GM23338 (cell line): ENCODE results near the gene ZEB1. TPM values are rescaled to one million over a fixed set of nuclear protein-coding genes. Genes with fewer than 3 reads are reported as not detected.

ENCODE experiments used
- ATAC-seq: fragments of 200-7000 bp; cut with Tn5 transposase; 3 replicates; pipeline ENCODE4 v1.9.1; 2020
- DNase-seq: peaks from one replicate; pipeline ENCODE4 v3.0.0-alpha.2; 2015; ENCODE audit warnings: low spot score
- H2AFZ ChIP-seq: fragments of 200-600 bp; sonication (generic); 2 replicates; pipeline ENCODE4 v1.8.0; 2016; ENCODE audit warnings: antibody characterized with exemption, mild to moderate bottlenecking, moderate library complexity
- H3F3A ChIP-seq: fragments of 200-600 bp; sonication (generic); replicated peaks from 2 replicates; pipeline ENCODE4 v1.8.0; 2017; ENCODE audit warnings: antibody characterized with exemption, mixed run types, low read depth
- H3K27ac ChIP-seq: fragments of 200-600 bp; sonication (generic); 2 replicates; pipeline ENCODE4 v1.6.1; 2016; ENCODE audit warnings: low read depth
- H3K27me3 ChIP-seq: fragments of 200-600 bp; sonication (generic); 2 replicates; pipeline ENCODE4 v1.8.0; 2016; ENCODE audit warnings: mild to moderate bottlenecking, mixed run types, moderate library complexity; ENCODE audit not compliant: insufficient read depth
- H3K36me3 ChIP-seq: fragments of 200-600 bp; sonication (generic); 2 replicates; pipeline ENCODE4 v1.8.0; 2016; ENCODE audit warnings: mild to moderate bottlenecking; ENCODE audit not compliant: insufficient read depth
- H3K4me1 ChIP-seq: fragments of 200-600 bp; sonication (generic); 2 replicates; pipeline ENCODE4 v1.8.0; 2016; ENCODE audit warnings: mild to moderate bottlenecking, moderate library complexity; ENCODE audit not compliant: insufficient read depth
- H3K4me2 ChIP-seq: fragments of 200-600 bp; sonication (generic); 2 replicates; pipeline ENCODE4 v1.7.1; 2017; ENCODE audit warnings: mixed run types
- H3K4me3 ChIP-seq: fragments of 200-600 bp; sonication (generic); 2 replicates; pipeline ENCODE4 v1.6.1; 2016; ENCODE audit warnings: mixed run types
- H3K79me2 ChIP-seq: fragments of 200-600 bp; sonication (generic); replicated peaks from 2 replicates; pipeline ENCODE4 v1.8.0; 2017; ENCODE audit warnings: mild to moderate bottlenecking; ENCODE audit not compliant: insufficient read depth
- H3K9me2 ChIP-seq: fragments of 200-600 bp; sonication (generic); 2 replicates; pipeline ENCODE4 v1.8.0; 2017; ENCODE audit not compliant: insufficient read depth
- H4K20me1 ChIP-seq: fragments of 200-600 bp; sonication (generic); replicated peaks from 2 replicates; pipeline ENCODE4 v1.8.0; 2017; ENCODE audit warnings: mild to moderate bottlenecking; ENCODE audit not compliant: insufficient read depth
- H3K27ac Mint-ChIP-seq: 2 replicates; pipeline ENCODE4 v1.8.0; 2020; ENCODE audit warnings: inconsistent platforms, mild to moderate bottlenecking, moderate library complexity, mixed read lengths
- H3K27me3 Mint-ChIP-seq: 3 replicates; pipeline ENCODE4 v1.8.0; 2022; ENCODE audit warnings: low read depth, mild to moderate bottlenecking, moderate library complexity, mixed read lengths, inconsistent platforms; ENCODE audit not compliant: insufficient read depth, poor library complexity
- H3K36me3 Mint-ChIP-seq: 3 replicates; pipeline ENCODE4 v1.8.0; 2021; ENCODE audit warnings: low read depth, mild to moderate bottlenecking, inconsistent platforms, moderate library complexity, mixed read lengths
- H3K4me1 Mint-ChIP-seq: 3 replicates; pipeline ENCODE4 v1.8.0; 2020; ENCODE audit warnings: mild to moderate bottlenecking, inconsistent platforms, mixed read lengths
- H3K4me3 Mint-ChIP-seq: 3 replicates; pipeline ENCODE4 v1.8.0; 2021; ENCODE audit warnings: moderate library complexity, mild to moderate bottlenecking, inconsistent platforms, mixed read lengths
- H3K9me3 Mint-ChIP-seq: 3 replicates; pipeline ENCODE4 v1.8.0; 2020; ENCODE audit warnings: moderate library complexity, mild to moderate bottlenecking, inconsistent platforms, mixed read lengths
- CREB1 ChIP-seq: fragments of 250-450 bp; sonication (Bioruptor Pico); IDR thresholded peaks from 2 replicates; pipeline ENCODE4 v1.5.0; 2020; ENCODE audit warnings: low read depth, mild to moderate bottlenecking, moderate library complexity
- EZH2 ChIP-seq: fragments of 200-600 bp; sonication (generic); IDR thresholded peaks from one replicate; pipeline ENCODE4 v1.8.0; 2017; ENCODE audit warnings: antibody characterized with exemption, mild to moderate bottlenecking, low read depth; ENCODE audit not compliant: unreplicated experiment
- EZH2phosphoT487 ChIP-seq: fragments of 200-600 bp; sonication (generic); IDR thresholded peaks from one replicate; pipeline ENCODE4 v1.8.1; 2018; ENCODE audit warnings: antibody characterized with exemption; ENCODE audit not compliant: unreplicated experiment
- NANOG ChIP-seq: IDR thresholded peaks from 2 replicates; pipeline ENCODE4 v1.6.1; 2016; ENCODE audit warnings: antibody characterized with exemption, borderline replicate concordance
- POLR2AphosphoS5 ChIP-seq: IDR thresholded peaks from 2 replicates; pipeline ENCODE4 v1.6.1; 2016; ENCODE audit warnings: antibody characterized with exemption, low read depth
- STAT1 ChIP-seq: IDR thresholded peaks from one replicate; pipeline ENCODE4 v1.6.1; 2016; ENCODE audit warnings: antibody characterized with exemption; ENCODE audit not compliant: unreplicated experiment
- polyA plus RNA-seq: library from polyadenylated mRNA; unstranded; fragments of >200 nt; fragmentation: Nextera tagmentation; extraction: Ambion mirVana; gene quantifications from 2 replicates; pipeline ENCODE4 v1.2.1, GENCODE V29; 2016
- total RNA-seq: library from RNA; depleted of rRNA; stranded (reverse); fragments of >200 nt; shearing (Covaris generic); gene quantifications from 2 replicates; pipeline ENCODE4 v1.2.3, GENCODE V29; 2014
- TF ChIP-seq, protein P1 (sequence below): fragments of 250-450 bp; sonication (Bioruptor Pico); IDR thresholded peaks from 2 replicates; pipeline ENCODE4 v1.5.0; 2020; ENCODE audit warnings: mild to moderate bottlenecking, moderate library complexity
- TF ChIP-seq, protein P2 (sequence below): IDR thresholded peaks from one replicate; pipeline ENCODE4 v1.6.1; 2018; ENCODE audit warnings: antibody characterized with exemption; ENCODE audit not compliant: unreplicated experiment

The ZEB1 gene
- total and polyA plus RNA-seq, 2 experiments from 2014 or later, result 0.16 to 0.45 TPM

- Mint-ChIP-seq H3K27me3 (no peaks in the 10 kb centered on the region), H3K4me1 (peaks cover 10% of the 10 kb centered on the region), H3K36me3 (no peaks in the 10 kb centered on the region), H3K9me3 (no peaks in the 10 kb centered on the region), H3K27ac (no peak overlapping the region), H3K4me3 (no peak overlapping the region)
- peaks cover 10% of the 10 kb centered on the region; the same call in 1 of the 2 replicates for H3K4me1 ChIP-seq
- no peak overlapping the region for H2AFZ ChIP-seq
- H3K27ac ChIP-seq, result no peak overlapping the region
- ATAC-seq, result no peak
- H3K9me2 ChIP-seq, result 0 out of 2 replicates have a peak, but pooled peaks cover 2% of the 10 kb centered on the region
- H3F3A ChIP-seq, result no peaks in the 10 kb centered on the region
- TF ChIP-seq, protein P1, sequence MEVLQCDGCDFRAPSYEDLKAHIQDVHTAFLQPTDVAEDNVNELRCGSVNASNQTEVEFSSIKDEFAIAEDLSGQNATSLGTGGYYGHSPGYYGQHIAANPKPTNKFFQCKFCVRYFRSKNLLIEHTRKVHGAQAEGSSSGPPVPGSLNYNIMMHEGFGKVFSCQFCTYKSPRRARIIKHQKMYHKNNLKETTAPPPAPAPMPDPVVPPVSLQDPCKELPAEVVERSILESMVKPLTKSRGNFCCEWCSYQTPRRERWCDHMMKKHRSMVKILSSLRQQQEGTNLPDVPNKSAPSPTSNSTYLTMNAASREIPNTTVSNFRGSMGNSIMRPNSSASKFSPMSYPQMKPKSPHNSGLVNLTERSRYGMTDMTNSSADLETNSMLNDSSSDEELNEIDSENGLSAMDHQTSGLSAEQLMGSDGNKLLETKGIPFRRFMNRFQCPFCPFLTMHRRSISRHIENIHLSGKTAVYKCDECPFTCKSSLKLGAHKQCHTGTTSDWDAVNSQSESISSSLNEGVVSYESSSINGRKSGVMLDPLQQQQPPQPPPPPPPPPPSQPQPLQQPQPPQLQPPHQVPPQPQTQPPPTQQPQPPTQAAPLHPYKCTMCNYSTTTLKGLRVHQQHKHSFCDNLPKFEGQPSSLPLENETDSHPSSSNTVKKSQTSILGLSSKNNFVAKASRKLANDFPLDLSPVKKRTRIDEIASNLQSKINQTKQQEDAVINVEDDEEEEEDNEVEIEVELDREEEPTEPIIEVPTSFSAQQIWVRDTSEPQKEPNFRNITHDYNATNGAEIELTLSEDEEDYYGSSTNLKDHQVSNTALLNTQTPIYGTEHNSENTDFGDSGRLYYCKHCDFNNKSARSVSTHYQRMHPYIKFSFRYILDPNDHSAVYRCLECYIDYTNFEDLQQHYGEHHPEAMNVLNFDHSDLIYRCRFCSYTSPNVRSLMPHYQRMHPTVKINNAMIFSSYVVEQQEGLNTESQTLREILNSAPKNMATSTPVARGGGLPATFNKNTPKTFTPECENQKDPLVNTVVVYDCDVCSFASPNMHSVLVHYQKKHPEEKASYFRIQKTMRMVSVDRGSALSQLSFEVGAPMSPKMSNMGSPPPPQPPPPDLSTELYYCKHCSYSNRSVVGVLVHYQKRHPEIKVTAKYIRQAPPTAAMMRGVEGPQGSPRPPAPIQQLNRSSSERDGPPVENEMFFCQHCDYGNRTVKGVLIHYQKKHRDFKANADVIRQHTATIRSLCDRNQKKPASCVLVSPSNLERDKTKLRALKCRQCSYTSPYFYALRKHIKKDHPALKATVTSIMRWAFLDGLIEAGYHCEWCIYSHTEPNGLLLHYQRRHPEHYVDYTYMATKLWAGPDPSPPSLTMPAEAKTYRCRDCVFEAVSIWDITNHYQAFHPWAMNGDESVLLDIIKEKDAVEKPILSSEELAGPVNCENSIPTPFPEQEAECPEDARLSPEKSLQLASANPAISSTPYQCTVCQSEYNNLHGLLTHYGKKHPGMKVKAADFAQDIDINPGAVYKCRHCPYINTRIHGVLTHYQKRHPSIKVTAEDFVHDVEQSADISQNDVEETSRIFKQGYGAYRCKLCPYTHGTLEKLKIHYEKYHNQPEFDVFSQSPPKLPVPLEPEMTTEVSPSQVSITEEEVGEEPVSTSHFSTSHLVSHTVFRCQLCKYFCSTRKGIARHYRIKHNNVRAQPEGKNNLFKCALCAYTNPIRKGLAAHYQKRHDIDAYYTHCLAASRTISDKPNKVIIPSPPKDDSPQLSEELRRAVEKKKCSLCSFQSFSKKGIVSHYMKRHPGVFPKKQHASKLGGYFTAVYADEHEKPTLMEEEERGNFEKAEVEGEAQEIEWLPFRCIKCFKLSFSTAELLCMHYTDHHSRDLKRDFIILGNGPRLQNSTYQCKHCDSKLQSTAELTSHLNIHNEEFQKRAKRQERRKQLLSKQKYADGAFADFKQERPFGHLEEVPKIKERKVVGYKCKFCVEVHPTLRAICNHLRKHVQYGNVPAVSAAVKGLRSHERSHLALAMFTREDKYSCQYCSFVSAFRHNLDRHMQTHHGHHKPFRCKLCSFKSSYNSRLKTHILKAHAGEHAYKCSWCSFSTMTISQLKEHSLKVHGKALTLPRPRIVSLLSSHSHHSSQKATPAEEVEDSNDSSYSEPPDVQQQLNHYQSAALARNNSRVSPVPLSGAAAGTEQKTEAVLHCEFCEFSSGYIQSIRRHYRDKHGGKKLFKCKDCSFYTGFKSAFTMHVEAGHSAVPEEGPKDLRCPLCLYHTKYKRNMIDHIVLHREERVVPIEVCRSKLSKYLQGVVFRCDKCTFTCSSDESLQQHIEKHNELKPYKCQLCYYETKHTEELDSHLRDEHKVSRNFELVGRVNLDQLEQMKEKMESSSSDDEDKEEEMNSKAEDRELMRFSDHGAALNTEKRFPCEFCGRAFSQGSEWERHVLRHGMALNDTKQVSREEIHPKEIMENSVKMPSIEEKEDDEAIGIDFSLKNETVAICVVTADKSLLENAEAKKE (CRISPR knock-in tag), result no peak
- TF ChIP-seq EZH2 (no peak), POLR2AphosphoS5 (no peak), CREB1 (CRISPR knock-in tag) (no peak), EZH2phosphoT487 (no peak), STAT1 (no peak), NANOG (no peak)
- TF ChIP-seq, protein P2, sequence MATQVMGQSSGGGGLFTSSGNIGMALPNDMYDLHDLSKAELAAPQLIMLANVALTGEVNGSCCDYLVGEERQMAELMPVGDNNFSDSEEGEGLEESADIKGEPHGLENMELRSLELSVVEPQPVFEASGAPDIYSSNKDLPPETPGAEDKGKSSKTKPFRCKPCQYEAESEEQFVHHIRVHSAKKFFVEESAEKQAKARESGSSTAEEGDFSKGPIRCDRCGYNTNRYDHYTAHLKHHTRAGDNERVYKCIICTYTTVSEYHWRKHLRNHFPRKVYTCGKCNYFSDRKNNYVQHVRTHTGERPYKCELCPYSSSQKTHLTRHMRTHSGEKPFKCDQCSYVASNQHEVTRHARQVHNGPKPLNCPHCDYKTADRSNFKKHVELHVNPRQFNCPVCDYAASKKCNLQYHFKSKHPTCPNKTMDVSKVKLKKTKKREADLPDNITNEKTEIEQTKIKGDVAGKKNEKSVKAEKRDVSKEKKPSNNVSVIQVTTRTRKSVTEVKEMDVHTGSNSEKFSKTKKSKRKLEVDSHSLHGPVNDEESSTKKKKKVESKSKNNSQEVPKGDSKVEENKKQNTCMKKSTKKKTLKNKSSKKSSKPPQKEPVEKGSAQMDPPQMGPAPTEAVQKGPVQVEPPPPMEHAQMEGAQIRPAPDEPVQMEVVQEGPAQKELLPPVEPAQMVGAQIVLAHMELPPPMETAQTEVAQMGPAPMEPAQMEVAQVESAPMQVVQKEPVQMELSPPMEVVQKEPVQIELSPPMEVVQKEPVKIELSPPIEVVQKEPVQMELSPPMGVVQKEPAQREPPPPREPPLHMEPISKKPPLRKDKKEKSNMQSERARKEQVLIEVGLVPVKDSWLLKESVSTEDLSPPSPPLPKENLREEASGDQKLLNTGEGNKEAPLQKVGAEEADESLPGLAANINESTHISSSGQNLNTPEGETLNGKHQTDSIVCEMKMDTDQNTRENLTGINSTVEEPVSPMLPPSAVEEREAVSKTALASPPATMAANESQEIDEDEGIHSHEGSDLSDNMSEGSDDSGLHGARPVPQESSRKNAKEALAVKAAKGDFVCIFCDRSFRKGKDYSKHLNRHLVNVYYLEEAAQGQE, result no peak
- no peaks in the 10 kb centered on the region for H4K20me1 ChIP-seq
- H3K79me2 ChIP-seq, result no peaks in the 10 kb centered on the region
- H3K36me3 ChIP-seq, result no peaks in the 10 kb centered on the region
- no peak overlapping the region for H3K4me3 ChIP-seq
- no peaks in the 10 kb centered on the region for H3K27me3 ChIP-seq
- H3K4me2 ChIP-seq, result no peak overlapping the region
- no peak for DNase-seq
Measured at GRCh38 chr10:31384589-31384949, 65.6 kb downstream of the ZEB1 start.
